PC-9 (cell line): ENCODE measurements around the gene MYL12A.

Experiments
- EZH2 ChIP-seq: fragments of 200-600 bp; sonication (generic); IDR thresholded peaks from 2 replicates; pipeline ENCODE4 v1.8.0; 2017; ENCODE audit warnings: antibody characterized with exemption, low read depth
- TF ChIP-seq, protein P1 (sequence below): fragments of 200-600 bp; sonication (generic); conservative IDR thresholded peaks from 2 replicates; pipeline ENCODE4 v1.6.1; 2017; ENCODE audit warnings: mixed run types, antibody characterized with exemption, mild to moderate bottlenecking, moderate library complexity

GRCh38 chr18:3219241-3219630 is 28.4 kb upstream of the MYL12A start:
- TF ChIP-seq, protein P1, sequence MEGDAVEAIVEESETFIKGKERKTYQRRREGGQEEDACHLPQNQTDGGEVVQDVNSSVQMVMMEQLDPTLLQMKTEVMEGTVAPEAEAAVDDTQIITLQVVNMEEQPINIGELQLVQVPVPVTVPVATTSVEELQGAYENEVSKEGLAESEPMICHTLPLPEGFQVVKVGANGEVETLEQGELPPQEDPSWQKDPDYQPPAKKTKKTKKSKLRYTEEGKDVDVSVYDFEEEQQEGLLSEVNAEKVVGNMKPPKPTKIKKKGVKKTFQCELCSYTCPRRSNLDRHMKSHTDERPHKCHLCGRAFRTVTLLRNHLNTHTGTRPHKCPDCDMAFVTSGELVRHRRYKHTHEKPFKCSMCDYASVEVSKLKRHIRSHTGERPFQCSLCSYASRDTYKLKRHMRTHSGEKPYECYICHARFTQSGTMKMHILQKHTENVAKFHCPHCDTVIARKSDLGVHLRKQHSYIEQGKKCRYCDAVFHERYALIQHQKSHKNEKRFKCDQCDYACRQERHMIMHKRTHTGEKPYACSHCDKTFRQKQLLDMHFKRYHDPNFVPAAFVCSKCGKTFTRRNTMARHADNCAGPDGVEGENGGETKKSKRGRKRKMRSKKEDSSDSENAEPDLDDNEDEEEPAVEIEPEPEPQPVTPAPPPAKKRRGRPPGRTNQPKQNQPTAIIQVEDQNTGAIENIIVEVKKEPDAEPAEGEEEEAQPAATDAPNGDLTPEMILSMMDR: no peak
- no peak for TF ChIP-seq EZH2
